NOMO-1 (cell line): Measurements from ENCODE around the gene CARMIL1.
A peak's percentile ranks its signal among the peaks of the same experiment; 100 is the strongest.

Source experiments
- DNase-seq, 2 experiments: peaks; one replicate each; lab custom pipeline; 2025; ENCODE audit not compliant: unreplicated experiment in 2 of 2; lab: John Stamatoyannopoulos, UW

CARMIL1 gene

DNA sequence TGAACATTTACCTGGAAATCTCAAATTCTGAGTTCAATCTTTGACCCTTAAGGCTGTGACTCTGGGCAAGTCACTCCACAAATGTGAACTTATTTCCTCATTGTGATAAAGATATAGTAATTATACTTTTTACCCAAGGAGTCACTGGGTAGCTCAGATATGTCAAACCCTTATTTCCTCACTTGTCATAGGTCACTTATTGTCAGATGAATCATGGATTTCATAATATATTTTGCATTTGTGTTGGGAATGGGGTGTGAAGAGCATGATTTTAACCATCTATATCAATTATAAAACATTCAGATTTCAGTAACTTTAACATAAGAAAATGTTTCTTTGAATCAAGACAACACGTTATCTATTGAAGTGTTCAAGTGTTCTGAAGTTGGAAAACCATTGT, 3.7 kb upstream of the CARMIL1 start:
- DNase-seq = no peak

DNA sequence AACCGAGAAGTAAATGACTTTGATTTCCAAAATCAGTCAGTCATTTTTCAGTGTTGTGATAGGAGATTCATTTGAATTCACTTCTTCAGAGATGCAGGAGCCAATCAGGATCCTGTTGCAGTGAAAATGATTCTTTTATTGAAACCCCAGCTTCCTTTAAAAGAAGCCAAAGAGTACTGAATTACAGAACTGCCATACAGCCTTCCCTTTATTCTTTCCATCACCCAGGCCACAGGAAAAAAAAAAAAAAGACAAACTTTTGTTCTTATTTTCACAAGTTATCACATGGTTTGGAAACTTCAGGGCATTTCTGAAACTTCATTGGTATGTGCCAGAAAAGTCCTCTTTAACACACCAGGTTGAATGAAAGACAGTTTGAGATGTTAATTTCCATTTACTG, 1.8 kb upstream of the CARMIL1 start:
- no peak for DNase-seq

DNA sequence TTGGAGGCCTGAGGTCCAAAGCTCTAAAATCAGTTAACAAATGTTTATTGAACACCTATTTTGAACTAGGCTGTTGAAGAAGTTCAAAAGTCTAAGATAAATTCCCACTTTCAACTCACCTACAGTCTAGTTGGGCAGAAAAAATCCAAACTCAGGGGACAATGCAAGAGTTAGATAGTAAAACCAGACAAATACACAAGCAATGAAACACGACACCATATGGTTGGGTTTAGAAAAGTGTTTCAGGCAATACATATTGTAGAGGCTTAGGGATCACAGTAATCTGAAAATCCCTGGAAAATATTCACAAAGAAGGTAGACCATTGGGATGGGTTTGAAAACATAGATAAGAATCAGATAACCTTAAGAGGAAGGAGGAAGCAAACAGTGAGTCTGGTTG, 1.3 kb upstream of the CARMIL1 start:
- DNase-seq = no peak

DNA sequence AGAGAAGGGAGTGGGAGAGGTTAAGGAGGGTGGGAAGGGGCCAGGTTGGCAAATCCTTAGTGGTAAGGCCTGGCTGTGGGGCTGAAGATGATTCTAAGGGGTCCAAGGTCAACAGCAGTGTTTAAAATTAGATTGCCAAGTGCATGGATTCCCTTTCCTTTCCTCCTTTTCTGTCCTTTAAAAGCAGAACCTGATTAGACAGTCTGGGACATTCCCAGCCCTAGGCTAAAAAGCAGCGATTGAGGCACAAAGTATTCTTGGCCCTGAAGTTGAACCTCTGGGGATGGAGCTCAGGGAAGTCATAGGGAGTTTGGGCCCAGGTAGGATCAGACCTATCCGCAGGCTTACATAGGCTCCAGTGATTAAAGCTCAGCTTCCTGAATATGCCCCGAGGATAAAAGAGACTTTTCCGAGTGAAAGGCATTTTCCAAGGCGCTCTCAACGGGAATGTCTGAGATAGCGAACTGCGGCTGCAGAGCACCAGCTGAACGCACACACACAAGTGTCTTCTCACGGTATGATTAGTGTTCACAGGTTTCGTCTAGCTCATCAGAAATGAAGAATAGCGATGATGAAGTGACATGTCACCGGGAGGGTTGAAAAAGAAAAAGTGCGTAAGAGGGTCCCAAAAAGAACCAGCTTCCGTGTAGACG, 787 bp upstream of the CARMIL1 start:
- no peak for DNase-seq

DNA sequence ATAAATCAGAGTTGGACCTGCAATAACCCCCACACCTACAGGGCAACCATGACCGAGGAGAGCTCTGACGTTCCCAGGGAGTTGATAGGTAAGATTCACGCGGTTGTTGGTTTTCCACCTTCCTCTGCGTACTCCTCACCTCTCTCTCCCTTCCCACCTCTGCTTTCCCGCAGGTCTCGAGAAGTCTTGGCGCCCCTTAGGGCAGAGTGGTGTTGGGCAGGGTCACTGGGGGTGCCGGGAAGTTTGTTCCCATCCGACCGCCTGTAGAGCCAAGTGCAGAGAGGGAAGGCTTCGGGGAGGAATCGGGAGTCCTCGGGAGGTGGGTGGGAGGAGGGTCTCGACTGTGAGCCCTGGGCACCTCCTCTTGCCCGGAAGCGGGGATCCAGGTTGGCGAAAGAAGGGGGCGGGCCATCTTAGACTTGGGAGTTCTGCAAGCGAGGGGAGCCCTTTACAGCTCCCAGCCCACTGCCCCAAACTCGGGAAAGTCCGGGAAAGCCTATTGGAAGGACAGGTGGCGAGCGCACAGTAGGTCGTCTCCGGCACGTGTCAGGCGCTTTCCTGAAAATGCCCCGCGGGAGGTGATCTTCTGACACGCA, 672 bp downstream of the CARMIL1 start:
- DNase-seq = no peak

DNA sequence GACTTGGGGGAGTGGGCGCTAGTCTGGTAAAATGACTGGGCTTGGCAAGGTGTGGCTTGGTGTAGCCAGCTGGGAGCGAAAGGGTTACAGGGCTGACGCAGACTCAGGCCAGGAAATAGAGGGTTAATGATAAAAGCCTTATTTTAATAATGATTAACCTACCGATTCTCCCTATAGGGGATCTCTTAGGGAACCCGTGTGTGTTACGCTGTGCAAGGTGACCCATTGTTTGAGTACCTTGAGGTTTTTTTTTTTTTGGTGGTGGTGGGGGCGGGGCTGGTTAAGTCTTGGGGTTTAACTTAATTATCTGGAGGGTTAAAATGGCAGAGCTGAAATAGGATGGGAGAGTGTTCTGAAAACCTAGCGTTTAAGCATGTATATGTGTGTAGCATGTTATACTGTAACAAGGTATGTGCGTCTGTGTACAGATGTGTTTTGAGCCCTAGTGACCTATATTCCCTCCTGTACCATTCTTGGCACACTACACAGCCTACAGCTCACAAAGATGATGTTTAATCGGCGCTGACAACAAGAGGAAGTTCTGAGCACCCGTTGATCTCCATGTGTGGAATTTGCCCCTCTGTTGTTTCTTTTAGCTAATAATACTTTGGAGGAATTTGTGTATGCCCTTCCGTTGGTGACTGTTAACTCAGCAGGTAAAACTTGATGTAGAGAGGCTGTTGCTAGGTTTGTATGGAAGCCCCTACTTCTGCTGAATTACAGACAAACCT, 1.3 kb downstream of the CARMIL1 start:
- DNase-seq = no peak

DNA sequence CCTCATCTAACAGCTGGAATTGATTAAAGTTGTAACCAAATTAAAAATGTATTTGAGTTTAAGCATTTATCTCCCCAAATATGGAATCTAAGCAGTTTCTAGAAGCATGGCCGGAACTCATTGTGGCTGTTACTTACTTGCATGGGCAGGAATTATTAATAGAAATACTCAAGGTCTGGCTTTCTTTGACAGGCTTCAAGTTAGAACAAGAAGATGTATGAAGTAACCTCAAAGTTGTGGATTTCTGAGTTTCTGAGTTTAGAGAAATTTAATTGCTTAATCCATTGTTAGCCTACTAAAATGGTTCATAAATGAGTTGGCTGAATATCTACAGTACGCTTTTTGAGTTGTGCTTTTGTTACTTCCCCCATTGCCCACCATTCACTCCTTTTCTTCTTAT, 7.7 kb downstream of the CARMIL1 start:
- DNase-seq = no peak

DNA sequence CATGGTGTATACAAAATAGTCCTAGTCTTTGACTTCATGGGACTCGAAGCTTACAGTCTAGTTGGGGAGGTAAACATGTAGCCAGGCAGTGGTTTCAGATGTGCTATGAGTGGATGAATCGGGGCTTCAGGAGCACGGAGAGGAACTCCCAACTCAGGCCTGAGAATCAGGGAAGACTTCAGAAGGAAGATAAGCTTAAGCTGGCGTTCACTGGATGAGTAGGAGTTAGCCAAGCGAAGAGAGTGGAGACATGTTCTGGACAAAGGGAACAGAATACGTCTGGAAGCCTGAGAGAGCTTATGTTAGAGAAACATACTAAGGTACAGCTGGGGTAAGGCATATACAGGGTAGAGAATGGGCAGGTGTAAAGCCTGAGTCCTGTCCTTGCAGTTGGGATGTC, 8.8 kb downstream of the CARMIL1 start:
- no peak for DNase-seq

DNA sequence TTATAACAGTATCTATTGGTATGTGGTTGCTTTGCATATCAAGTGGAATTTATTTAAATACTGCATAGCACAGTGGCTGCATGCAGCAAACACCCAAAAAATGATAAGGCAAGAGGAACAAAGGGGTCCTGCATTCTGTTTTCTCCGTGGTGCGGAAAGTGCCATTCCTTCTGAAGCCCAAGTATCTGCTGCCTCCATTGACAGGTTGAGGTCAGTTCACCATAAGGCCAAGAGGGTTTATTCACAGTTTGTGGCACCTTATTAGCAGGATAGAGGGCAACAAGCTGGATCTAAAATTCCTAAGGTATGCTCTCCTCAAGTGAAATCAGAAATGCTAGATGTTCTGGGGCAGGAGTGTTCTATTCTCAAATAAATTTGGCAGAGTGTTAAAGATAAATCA, 9.3 kb downstream of the CARMIL1 start:
- DNase-seq = no peak

DNA sequence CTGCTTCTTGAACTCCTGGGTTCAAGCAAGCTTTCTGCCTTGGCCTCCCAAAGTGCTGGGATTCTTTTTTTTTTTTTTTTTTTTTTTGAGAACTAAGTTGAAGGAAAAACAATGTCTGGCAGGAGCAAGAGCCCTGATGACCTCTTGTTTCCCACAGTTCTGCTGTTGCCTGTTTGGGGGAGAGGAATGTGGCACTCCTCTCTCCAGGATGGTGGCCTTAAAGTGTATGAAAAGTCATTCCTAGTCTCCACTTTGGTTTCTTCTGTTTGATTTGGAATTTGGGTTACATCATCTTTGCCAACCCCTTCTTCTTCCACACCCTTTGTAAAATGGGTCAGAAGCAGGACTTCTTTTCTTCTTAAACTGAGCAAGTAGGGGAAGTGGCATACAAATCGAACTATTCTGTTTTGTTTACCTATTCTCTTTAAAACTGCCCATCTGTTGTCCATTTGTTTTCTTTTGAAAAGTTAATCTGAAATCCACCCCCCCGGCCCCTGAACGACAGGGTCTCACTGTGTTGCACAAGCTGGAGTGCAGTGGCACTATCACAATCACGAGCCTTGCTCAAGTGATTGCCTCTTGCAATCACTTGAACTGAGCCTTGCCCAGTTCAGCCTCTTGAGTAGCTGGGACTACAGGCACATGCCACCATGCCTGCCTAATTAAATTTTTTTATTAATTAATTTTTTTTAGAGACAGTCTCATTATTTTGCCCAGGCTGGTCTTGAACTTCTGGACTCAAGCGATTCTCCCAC, 11.3 kb downstream of the CARMIL1 start:
- no peak for DNase-seq

DNA sequence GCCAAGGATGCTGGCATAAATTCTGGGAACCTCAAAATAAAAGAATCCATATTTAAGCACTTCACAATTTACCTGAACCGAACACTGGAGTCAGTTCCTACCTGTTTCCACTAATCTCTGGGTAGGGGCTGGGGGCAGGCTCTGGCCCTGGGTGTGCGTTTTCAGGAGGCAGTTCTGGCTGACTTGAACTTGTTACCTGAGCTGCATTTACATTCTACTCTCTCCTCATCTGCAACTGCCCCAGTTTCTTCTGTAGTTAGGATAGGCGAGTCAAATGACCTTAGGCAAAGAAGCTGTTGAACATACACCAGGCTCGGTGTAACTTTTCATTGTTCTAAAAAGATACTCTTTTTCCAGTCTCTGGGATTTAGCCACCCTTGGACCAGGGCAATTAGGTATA, 13.2 kb downstream of the CARMIL1 start:
- no peak for DNase-seq

DNA sequence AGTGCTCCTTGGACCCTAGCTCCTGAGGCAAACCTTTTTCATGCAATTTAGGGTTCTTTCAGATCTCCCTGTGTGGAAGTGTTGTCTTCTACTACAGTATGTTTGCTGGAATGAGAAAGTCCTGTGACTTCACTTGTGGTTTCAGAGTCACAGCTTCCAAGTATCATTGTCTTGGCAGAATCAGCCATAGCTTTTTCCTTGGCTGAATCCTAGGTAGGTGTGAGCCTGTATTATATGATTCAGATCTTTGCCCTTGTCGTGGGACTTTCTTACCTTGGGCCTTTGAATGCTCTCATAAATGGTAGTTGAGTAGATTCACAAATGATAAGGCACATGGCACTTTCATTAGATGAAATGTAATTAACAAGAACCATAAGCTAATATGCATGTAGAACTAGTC, 16.5 kb downstream of the CARMIL1 start:
- no peak for DNase-seq

DNA sequence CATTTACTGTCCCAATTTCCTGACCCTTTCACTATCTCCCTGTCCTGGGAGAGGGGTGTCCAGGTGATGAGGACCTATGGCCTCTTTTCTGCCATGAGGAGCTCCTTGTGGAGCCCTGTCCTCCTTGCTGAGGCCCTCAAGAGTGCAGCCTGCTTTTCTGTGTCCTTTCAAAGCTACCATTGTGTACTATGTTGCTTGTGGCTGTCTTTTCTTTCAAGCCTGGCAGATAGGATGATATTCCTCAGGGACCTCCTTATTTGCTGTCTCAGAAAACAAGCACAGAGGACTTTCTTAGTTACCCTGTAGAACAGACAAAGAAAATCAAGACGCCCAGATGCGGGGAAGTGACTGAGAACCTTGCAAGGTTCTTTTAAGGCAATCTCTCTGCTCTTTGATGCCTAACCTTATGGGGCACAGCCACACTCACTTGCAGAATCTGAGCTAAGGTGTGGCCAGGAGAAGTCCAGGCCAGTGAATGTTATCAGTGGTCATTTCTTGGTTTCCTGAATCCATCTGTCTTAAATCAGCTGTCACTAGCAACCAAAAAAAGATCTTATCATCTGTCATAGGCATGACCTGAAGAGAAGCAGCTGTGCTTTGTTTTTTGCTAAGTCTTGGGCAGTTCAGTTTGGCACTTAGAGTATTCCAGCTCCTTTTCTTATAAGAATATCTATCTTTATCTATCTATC, 17.2 kb downstream of the CARMIL1 start:
- DNase-seq = no peak

DNA sequence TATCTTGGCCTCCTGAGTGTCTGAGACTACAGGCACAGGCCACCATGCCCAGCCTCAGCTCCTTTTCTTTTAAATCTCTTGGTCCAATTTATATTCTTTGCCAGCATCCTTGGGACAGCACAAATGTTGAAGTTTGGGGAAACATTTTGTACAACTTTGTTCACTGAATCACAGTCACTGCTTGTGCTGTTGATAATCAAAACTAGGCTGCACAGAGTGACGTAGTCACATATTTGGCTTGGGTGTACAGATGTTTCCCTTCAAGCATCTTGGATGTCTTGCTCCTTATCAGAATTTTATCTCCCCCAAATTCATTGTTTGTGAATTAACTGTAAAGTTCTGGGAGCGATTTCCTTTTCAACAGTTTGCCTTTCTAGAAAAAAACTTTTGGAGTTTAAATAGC, 17.9 kb downstream of the CARMIL1 start:
- no peak for DNase-seq

DNA sequence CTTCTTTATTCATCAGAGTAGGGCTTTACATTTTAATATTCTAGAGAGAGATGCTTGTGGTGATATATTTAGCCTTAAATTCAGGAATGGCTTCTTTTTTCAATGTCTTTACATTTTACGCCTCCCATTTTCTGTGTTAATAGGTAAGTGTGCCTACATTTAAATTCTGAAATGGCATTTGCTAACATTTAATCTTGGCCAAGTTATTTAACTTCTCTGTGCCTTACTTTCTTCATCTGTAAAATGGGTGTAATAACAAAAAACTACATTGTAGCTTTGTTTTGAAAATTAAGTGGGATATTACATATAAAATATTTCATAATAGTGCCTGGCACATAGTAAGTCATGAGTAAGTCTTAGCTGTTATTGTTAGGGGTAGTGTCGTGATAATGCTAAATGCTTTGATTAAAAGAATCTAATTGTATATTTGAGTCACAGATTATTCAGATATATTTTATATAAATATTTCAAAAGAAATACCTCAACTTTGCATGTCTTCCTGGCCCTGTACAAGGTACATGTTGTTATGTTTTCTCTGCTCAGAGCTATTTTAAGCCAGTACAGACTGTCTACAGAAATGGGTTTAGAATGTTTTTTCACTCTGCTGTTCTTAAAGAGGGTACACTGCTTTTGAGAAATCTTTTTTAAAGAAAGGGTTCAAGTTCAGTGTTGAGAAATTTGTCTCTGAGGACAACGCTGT, 18.8 kb downstream of the CARMIL1 start:
- no peak for DNase-seq

DNA sequence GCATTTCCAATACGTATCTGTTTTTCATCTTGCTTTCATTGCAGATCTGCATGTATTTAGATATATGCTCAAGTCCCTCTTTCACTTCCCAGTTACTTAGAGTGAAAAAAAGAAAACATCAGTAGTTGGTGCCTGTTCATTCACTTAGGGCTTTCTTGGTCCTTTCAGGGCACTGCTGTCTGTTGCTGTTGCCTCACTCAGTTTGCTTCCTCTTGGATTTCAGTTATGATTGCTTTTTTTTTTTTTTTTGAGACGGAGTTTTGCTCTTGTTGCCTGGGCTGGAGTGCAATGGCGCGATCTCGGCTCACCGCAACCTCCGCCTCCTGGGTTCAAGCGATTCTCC, 19.3 kb downstream of the CARMIL1 start:
- DNase-seq = peak; percentile 72 to 91

DNA sequence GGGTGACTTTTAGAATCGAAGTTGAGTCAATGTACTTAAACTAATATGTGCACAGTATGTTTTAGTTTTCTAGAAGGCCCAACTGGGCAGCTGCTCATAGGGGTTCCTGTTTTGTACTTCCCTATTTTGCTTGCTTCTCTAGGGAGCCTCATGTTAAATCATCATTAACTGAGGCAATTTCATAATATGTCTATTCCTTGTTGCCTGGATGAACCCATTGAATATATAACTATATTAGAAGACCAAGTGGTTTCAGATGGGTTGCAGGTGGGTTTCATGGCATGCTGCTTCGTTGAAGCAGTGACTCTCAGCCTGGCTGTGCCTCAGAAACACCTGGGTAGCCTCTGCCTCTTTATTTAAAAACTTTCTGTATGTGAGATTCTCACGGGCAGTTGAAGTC, 22.2 kb downstream of the CARMIL1 start:
- DNase-seq = peak; percentile 81 to 96

DNA sequence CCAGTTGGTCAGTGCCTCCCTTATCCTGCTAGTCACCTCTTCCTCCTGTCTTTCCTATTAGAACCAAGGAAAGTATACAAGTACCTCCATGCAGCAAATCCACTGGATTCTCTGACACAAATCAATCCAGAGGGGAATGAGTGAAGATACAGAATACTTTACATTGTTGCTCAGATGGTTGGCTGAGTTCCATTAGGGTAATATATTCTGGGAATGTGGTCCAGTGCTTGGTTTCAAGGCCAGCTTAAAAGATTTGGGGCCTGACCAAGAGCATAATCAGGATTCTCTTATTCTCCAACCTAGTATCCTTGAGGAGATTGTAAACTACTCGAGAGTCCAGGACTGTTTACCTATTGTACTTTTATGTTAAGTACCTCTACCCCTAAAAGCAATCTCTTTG, 23.0 kb downstream of the CARMIL1 start:
- no peak for DNase-seq

DNA sequence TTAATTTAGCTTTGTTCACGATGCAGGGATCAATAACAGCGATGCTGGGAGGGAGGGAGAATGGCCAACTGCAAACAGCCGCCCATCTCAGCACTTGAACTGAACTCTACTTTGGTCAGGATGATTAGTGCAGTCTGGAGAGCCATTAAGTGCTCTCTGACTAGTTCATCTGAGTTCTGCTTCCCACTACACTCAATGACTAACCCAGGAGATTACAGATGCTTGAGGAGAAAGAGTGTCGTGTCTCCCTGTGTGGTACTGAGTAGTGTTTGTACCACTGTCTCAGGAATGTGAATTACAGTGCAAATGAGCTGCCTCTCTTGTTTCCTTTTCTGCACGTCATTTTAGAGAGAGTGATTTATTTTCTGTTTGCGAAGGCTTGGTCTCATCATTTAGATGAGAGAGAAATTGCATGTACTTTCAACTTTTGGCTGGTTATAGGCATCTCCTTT, 23.5 kb downstream of the CARMIL1 start:
- DNase-seq = peak in 1 of 2 experiments; percentile 10

DNA sequence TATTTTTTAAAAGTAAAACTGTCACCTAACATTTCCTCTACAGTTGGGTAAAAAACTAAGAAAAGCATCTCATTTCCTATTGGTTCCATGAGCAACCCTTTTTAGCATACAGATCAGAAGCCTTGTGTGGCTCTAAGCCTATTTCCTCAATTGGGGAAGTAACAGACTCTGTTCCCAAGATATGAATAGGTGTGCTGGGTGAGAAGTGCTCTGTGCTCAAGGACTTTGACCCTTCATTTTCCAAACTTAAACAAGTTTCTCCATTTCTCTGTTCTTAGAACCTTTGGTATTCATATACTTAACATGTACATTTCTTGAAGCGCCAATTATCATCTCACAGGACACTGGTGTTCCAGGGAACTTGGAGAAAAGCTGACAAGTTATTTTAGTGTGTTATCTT, 24.1 kb downstream of the CARMIL1 start:
- peak; percentile 6 to 13 for DNase-seq
